Breast epithelium (tissue), 4 donors: ENCODE data around the gene NTN4. TPM values are rescaled to one million over a fixed set of nuclear protein-coding genes. Genes with fewer than 3 reads are reported as not detected.
A peak's percentile ranks its signal among the peaks of the same experiment; 100 is the strongest.
"Not testable (repeated sequence)": the region's sequence is repeated elsewhere in the genome, so short reads cannot be mapped to it uniquely, and the experiment has no call there.

Experiments used
- DNase-seq, 2 donors: peaks; one replicate each; pipeline ENCODE4 v3.0.0-alpha.2; 2019; ENCODE audit warnings: low spot score in 2 of 2
- H3K27ac ChIP-seq, 2 donors: fragments of 200-600 bp; sonication (generic) in 1 of 2; one replicate each; pipeline ENCODE4 v1.5.1; 2016 to 2019; ENCODE audit warnings: mild to moderate bottlenecking in 1 of 2
- H3K27me3 ChIP-seq, 2 donors: fragments of 200-600 bp; sonication (generic) in 1 of 2; one replicate each; pipeline versions ENCODE4 v1.5.1 to v1.6.0; 2017 to 2019; ENCODE audit warnings: control low read depth in 1 of 2, mild to moderate bottlenecking in 1 of 2
- H3K36me3 ChIP-seq: fragments of 200-600 bp; one replicate; pipeline ENCODE4 v1.5.1; 2019
- H3K4me1 ChIP-seq, 2 donors: fragments of 200-600 bp; sonication (generic); one replicate each; pipeline ENCODE4 v1.5.1; 2016 to 2019; ENCODE audit warnings: control low read depth in 1 of 2
- H3K4me3 ChIP-seq, 3 donors: fragments of 200-600 bp; sonication (generic); 1 replicate in 2 of 3; 2 replicates in 1 of 3; pipeline ENCODE4 v1.5.1; 2016 to 2019; ENCODE audit warnings: mild to moderate bottlenecking in 3 of 3, moderate library complexity in 2 of 3
- H3K9me3 ChIP-seq, 2 donors: fragments of 200-600 bp; sonication (generic) in 1 of 2; one replicate each; pipeline ENCODE4 v1.5.1; 2016 to 2019; ENCODE audit warnings: control low read depth in 1 of 2
- POLR2A ChIP-seq: fragments of 450-650 bp; IDR thresholded peaks from one replicate; pipeline ENCODE4 v1.6.1; 2016; ENCODE audit warnings: antibody characterized with exemption, mild to moderate bottlenecking, moderate library complexity
- POLR2AphosphoS5 ChIP-seq, 3 donors: sonication (generic); formaldehyde crosslinking; IDR thresholded peaks; one replicate each; pipeline ENCODE4 v1.6.1; 2017; ENCODE audit warnings: antibody characterized with exemption in 3 of 3
- intact Hi-C: fragments of 100-400 bp; cut with DNase I; formaldehyde crosslinking; loops from one replicate; pipeline ENCODE4 v1.15.1; 2023; ENCODE audit warnings: low total_unique reads
- total RNA-seq, 3 donors: library from RNA; depleted of rRNA; stranded (reverse); fragments of >200 nt; gene quantifications; one replicate each; pipeline ENCODE4 v1.1.0, GENCODE V29; 2016
- TF ChIP-seq, protein P1 (sequence below), 3 donors: fragments of 450-650 bp; IDR thresholded peaks; one replicate each; pipeline ENCODE4 v1.5.1; 2016 to 2017; ENCODE audit warnings: antibody characterized with exemption in 3 of 3, mild to moderate bottlenecking in 3 of 3, moderate library complexity in 3 of 3

The NTN4 gene
- total RNA-seq, 3 donors from 2014 or later = 27.4 to 188 (median 110) TPM

DNA sequence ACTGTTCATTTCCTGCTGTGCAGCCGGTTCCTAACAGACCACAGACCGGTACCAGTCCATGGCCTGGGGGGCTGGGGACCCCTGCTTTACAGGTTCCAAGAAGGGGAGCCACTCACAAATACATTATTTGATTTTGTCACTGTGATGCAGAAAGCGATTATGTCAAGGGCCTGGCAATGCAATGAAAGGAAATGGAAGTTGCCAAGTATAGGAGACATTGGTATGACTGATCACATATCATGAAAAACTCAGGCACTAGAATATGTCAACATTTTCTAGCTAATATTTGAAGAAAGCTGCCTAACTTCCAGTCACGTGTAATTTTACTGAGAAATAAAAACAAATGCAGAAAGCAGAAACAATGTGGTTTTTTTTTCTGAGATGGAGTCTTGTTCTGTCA, 170.4 kb downstream of the NTN4 start:
- Histone ChIP-seq H3K4me3 (no peak overlapping the region), H3K4me1 (no peaks in the 10 kb centered on the region), H3K27me3 (no peaks in the 10 kb centered on the region), H3K36me3 (no peaks in the 10 kb centered on the region), H3K27ac (no peak overlapping the region), H3K9me3 (no peaks in the 10 kb centered on the region)
- TF ChIP-seq, protein P1, sequence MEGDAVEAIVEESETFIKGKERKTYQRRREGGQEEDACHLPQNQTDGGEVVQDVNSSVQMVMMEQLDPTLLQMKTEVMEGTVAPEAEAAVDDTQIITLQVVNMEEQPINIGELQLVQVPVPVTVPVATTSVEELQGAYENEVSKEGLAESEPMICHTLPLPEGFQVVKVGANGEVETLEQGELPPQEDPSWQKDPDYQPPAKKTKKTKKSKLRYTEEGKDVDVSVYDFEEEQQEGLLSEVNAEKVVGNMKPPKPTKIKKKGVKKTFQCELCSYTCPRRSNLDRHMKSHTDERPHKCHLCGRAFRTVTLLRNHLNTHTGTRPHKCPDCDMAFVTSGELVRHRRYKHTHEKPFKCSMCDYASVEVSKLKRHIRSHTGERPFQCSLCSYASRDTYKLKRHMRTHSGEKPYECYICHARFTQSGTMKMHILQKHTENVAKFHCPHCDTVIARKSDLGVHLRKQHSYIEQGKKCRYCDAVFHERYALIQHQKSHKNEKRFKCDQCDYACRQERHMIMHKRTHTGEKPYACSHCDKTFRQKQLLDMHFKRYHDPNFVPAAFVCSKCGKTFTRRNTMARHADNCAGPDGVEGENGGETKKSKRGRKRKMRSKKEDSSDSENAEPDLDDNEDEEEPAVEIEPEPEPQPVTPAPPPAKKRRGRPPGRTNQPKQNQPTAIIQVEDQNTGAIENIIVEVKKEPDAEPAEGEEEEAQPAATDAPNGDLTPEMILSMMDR (IDR thresholded peaks at IDR 0.05) = no peak
- TF ChIP-seq POLR2A = no peak
- no peak for TF ChIP-seq POLR2AphosphoS5 (IDR thresholded peaks at IDR 0.05)
- DNase-seq = no peak
- intact Hi-C loops = no loop called here

DNA sequence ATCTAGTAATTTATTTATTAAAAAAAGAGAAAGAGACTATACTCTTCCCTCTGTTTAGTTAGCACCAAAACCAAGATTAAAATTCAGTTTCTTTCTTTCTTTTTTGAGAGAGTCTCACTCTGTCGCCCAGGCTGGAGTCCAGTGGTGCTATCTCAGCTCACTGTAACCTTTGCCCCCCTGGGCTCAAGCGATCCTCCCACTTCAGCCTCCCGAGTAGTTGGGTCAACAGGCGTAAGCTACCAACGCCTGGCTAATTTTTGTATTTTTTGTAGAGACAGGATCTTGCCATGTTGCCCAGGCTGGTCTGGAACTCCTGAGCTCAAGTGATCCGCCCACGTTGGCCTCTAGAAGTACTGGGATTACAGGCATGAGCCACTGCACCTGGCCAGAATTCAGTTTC, 174.1 kb downstream of the NTN4 start:
- intact Hi-C loops, H3K4me1 ChIP-seq, H3K4me3 ChIP-seq, H3K36me3 ChIP-seq, H3K27me3 ChIP-seq, H3K27ac ChIP-seq, H3K9me3 ChIP-seq, DNase-seq: not testable (repeated sequence)

DNA sequence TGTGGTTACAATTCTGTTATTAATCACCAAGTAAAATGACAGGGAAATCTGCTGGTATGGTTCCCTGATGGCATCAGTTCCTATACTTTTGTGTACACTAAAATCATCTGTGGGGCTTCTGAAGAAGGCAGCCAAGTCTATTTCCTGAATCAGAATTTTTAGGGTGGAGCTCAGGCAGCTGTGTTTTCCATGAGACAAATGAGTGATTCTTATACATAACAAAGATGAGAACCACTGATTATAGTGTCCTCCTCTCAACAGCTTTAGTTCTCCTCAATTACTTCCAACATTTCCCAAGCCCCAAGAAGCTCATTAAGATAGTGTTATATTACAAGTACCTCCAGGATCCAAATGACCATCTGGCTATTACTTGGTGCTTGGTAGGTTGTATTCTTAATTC, 174.8 kb downstream of the NTN4 start:
- Histone ChIP-seq H3K36me3 (no peaks in the 10 kb centered on the region), H3K27me3 (no peaks in the 10 kb centered on the region), H3K27ac (peak overlapping the region in 1 of 2 donors; percentile 5), H3K4me3 (no peak overlapping the region), H3K4me1 (no peaks in the 10 kb centered on the region), H3K9me3 (no peaks in the 10 kb centered on the region)
- DNase-seq = no peak
- TF ChIP-seq POLR2A = no peak
- TF ChIP-seq POLR2AphosphoS5 (IDR thresholded peaks at IDR 0.05) = no peak
- TF ChIP-seq, protein P1 (IDR thresholded peaks at IDR 0.05) = no peak
- intact Hi-C loops = no loop called here

DNA sequence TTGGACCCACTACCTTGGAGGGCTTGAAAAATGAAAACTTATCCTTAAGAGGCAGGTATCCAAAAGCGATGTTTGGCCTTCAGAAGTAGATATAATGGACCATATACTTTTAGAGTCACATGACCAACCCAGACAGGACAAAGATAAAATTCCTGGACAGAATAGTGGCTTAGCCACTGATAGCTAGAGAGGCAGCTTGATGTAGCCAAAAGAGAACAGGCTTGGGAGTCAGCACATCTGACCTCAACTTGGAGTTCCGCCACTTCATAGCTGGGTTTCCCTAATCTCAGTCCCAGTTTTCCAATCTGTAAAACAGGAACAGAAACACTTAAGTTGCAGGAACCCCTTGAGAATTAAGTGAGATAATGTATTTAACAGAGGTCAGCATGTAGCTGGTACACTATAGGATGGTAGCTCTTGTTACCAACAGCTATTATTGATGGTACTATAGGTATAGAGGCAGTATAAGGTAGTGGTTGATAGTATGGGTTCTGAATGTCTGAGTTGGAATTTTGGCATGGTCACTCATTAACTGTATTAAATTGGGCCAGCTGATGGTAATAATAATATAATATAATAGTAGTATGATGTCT, 176.1 kb downstream of the NTN4 start:
- TF ChIP-seq, protein P1 (IDR thresholded peaks at IDR 0.05) = no peak
- TF ChIP-seq POLR2A (no peak), POLR2AphosphoS5 (IDR thresholded peaks at IDR 0.05) (no peak)
- intact Hi-C loops = no loop called here
- no peaks in the 10 kb centered on the region for H3K4me1 ChIP-seq
- no peak for DNase-seq
- H3K36me3 ChIP-seq = no peaks in the 10 kb centered on the region
- H3K4me3 ChIP-seq = no peak overlapping the region
- no peaks in the 10 kb centered on the region for H3K9me3 ChIP-seq
- no peak overlapping the region for H3K27ac ChIP-seq
- H3K27me3 ChIP-seq = no peaks in the 10 kb centered on the region

DNA sequence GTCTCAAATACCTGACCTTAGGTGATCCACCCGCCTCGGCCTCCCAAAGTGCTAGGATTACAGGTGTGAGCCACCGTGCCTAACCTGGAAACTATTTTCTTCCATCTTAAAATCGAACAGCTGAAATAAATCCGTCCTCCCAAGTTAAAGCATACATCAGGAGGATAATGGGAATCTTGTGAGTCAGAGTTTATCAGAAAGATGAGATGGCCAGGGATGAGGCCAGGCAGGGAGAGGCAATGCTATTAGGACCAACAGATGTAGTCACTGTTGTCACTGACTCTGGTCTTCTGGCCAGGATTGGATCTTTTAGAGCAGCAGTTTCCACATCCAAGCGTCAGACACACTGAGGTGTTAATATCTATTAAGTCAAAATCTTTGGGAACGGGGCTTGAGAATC, 177.5 kb downstream of the NTN4 start:
- no peak overlapping the region for H3K27ac ChIP-seq
- no peaks in the 10 kb centered on the region for H3K4me1 ChIP-seq
- intact Hi-C loops = no loop called here
- H3K9me3 ChIP-seq = no peaks in the 10 kb centered on the region
- no peaks in the 10 kb centered on the region for H3K27me3 ChIP-seq
- H3K4me3 ChIP-seq = no peak overlapping the region
- TF ChIP-seq POLR2A (no peak), POLR2AphosphoS5 (IDR thresholded peaks at IDR 0.05) (no peak)
- TF ChIP-seq, protein P1 (IDR thresholded peaks at IDR 0.05) = no peak
- DNase-seq = no peak
- no peaks in the 10 kb centered on the region for H3K36me3 ChIP-seq
